ENCODE results near the gene OR4K15.
"Not testable (repeated sequence)": the region's sequence is repeated elsewhere in the genome, so short reads cannot be mapped to it uniquely, and the experiment has no call there.

OR4K15 gene

GRCh38 chr14:19975291-19975690 lies at the start of gene OR4K15:
OR4K15 (plus strand) TSS chr14:19975591; CDS start chr14:19975591, 0 bp downstream.
- DNase-seq, result no peak

GRCh38 chr14:19930617-19931016 lies 44.8 kb upstream of the OR4K15 start, which contains the start of gene OR4K1:
OR4K1 (plus strand) TSS chr14:19930917; CDS start chr14:19935667, 4,750 bp downstream.
- DNase-seq, result no peak

- no peak for DNase-seq
Observed at GRCh38 chr14:19941668-19942067, 33.7 kb upstream of the OR4K15 start.

- DNase-seq, result no peak
Observed at GRCh38 chr14:19947413-19948090, 27.8 kb upstream of the OR4K15 start.

- DNase-seq, result no peak
Observed at GRCh38 chr14:19949218-19949617, 26.2 kb upstream of the OR4K15 start.

- not testable (repeated sequence) for DNase-seq
Observed at GRCh38 chr14:19969735-19970134, 5.7 kb upstream of the OR4K15 start.

GRCh38 chr14:19974844-19975243 lies 547 bp upstream of the OR4K15 start:
- no peak for DNase-seq

GRCh38 chr14:19993438-19993837 lies 18.0 kb downstream of the OR4K15 start:
- no peak for DNase-seq

- DNase-seq, result no peak
Observed at GRCh38 chr14:20001863-20002262, 26.5 kb downstream of the OR4K15 start, which contains the start of gene OR4Q2. OR4Q2 (plus strand) TSS chr14:20002163.

- no peak for DNase-seq
Observed at GRCh38 chr14:20002319-20002718, 26.9 kb downstream of the OR4K15 start.

- DNase-seq, result no peak
Observed at GRCh38 chr14:20008156-20008555, 32.8 kb downstream of the OR4K15 start.

GRCh38 chr14:20019257-20019865 lies 44.0 kb downstream of the OR4K15 start, which contains the start of gene OR4K14:
OR4K14 (minus strand) TSS chr14:20019307; CDS start chr14:20015193, 4,114 bp downstream.
- no peak for DNase-seq

Measured in NCI-H1105 (cell line).